NCI-H524 treated with DMSO at 0.1 percent for 48 hours (cell line): Measurements from ENCODE around the gene CAPRIN1.
"Not testable (repeated sequence)": the region's sequence is repeated elsewhere in the genome, so short reads cannot be mapped to it uniquely, and the experiment has no call there.

Experiments used
- DNase-seq: peaks from one replicate; lab custom pipeline; 2025; lab: John Stamatoyannopoulos, UW

Gene CAPRIN1

DNA sequence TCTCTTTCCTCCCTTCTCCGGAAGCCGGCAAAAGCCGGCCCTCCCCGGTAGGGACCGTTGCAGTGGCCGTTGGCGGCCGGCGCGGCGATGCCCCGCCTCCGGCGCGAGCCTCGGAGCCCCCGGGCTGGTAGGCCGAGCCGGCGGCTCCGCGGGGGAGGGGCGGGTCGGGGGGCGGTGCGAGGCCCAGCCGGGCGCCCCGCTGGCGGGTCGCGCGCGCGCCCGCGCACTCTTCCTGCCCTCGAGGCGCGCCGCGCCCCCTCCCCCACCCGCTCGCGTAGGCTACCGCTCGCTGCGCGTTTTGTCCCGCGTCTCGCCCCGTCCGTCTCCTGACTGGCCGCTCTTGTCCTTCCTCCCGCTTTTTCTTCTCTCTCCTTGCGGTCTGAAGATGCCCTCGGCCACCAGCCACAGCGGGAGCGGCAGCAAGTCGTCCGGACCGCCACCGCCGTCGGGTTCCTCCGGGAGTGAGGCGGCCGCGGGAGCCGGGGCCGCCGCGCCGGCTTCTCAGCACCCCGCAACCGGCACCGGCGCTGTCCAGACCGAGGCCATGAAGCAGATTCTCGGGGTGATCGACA, 591 bp downstream of the CAPRIN1 start:
- no peak for DNase-seq

- no peak for DNase-seq
These were observed 1.2 kb downstream of the CAPRIN1 start for GRCh38 chr11:34052608-34053160.

- no peak for DNase-seq
These were observed 1.7 kb downstream of the CAPRIN1 start for GRCh38 chr11:34053161-34053686.

- not testable (repeated sequence) for DNase-seq
These were observed 2.8 kb downstream of the CAPRIN1 start for GRCh38 chr11:34054351-34054750.

- no peak for DNase-seq
These were observed 3.9 kb downstream of the CAPRIN1 start for GRCh38 chr11:34055218-34056000.

- no peak for DNase-seq
These were observed 5.1 kb downstream of the CAPRIN1 start for GRCh38 chr11:34056672-34057071.

- no peak for DNase-seq
These were observed 11.7 kb downstream of the CAPRIN1 start for GRCh38 chr11:34063061-34063795.

DNA sequence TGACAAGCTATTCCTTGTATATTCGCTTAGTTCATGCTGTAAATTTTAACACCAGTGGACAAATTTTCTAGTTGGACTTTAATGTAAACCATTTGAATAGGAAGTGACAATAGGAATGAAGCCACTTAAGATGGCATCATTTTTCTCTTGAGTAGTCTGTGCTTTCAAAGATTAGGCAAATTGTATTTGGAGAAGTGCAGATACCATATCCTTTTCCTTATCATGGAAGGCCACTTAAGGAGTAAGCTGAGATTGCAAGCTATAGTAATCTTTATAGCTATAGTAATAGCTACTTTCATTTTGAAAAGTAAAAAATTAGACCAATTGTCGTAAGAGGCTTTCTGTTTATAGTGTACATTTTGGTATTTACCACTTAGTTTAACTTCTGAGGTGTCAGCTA, 12.8 kb downstream of the CAPRIN1 start:
- no peak for DNase-seq

- DNase-seq, result no peak
These were observed 14.1 kb downstream of the CAPRIN1 start for GRCh38 chr11:34065505-34066203.

DNA sequence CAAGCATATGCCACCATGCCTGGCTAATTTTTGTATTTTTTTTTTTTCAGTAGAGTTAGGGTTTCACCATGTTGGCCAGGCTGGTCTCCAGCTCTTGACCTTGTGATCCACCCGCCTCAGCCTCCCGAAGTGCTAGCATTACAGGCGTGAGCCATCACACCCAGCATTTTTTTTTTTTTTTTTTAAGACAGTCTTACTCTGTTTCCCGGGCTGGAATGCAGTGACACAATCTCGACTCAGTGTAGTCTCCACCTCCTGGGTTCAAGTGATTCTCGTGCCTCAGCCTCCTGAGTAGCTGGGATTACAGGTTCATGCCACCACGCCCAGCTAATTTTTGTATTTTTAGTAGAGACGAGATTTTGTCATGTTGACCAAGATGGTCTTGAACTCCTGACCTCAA, 15.2 kb downstream of the CAPRIN1 start:
- DNase-seq, result not testable (repeated sequence)

DNA sequence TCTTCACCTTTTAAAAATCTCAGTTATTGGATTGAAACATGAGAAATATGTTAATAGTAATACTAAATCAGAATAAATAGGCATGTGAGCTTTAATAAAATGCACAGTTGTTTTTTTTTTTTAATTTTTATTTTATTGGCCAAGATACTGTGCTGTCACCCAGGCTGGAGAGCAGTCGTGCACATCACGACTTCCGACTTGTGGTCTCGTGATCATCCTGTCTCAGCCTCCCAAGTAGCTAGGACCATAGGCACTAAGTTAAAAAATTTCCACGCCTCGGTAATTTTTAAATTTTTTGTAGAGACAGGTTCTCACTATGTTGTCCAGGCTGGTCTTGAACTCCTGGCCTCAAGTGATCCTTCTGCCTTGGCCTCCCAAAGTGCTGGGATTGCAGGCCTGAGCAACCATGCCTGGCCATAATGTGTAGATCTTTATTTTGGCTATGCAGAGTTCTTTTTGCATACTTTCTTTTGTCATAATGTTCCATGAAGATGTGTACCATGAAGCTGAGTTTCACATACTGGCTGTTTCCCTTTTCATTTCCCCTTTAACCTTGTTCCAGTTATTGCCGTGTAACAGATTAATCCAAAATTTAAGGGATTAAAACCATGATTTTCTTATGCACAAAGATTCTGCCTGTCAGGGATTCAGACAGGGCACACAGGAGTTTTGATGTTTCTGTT, 16.0 kb downstream of the CAPRIN1 start:
- DNase-seq, result no peak

GRCh38 chr11:34068111-34068510, 16.6 kb downstream of the CAPRIN1 start:
- DNase-seq, result no peak

- not testable (repeated sequence) for DNase-seq
These were observed 19.8 kb downstream of the CAPRIN1 start for GRCh38 chr11:34071306-34071705.

DNA sequence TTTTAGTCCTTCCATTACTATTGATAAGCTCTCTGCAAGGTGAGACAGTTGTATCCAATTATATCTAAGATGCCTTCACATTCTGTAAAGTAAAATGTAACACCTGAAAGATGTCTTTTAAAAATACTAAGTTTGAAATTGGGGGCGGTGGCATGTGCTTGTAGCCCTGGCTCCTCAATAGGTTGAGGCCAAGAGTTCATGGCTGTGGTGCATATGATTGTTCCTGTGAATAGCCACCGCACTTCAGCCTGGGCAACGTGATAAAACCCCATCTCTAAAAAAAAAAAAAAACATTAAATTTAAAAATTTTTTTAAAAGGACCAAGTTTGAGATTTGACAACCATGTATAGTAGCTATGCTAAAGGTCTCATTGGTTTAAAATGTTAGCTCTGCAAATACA, 20.5 kb downstream of the CAPRIN1 start:
- no peak for DNase-seq

- no peak for DNase-seq
These were observed 21.3 kb downstream of the CAPRIN1 start for GRCh38 chr11:34072832-34073231.

DNA sequence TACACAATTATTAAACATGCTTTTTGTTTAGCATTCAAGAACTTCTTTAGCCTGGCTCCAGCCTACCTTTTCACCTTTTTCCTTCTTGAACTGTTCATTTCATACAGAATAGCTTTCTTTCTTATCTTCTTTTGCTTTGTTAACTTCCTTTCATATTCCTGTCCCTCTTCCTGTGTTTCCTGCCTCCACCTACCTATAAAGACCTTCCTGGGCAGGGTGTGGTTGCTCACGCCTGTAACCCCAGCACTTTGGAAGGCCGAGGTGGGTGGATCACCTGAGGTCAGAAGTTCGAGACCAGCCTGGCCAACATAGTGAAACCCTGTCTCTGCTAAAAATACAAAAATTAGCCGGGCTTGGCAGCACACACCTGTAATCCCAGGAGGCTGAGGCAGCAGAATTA, 22.9 kb downstream of the CAPRIN1 start:
- no peak for DNase-seq

DNA sequence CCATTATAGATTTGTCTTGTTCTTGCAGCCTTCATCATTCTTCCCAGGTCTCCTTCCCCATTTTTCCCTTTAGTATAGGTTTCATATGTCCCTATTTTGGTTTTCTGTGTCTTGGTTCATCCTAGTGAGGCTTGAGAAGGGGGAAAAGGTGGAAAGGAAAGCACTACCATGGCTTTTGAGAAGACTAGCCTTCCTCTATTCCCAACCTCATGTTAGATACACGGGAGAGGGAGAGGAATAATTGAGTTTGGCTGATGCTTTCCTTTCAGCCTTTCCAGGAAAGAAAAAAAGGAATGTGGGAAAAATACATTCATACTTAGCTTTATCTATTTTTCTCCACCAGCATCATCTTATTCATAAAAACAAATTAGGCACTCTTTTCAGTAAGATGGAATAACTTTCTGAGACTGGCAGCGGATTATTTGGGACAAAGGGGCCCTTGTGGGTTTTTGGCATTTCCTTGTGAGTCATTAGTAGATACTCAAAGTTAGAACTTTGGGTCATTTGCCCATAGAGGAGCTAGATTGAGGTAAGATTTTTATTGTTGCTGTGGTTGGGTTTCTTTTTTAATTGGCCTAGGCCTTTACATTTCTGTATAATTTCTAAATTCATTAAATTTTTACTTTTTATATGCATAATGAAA, 23.8 kb downstream of the CAPRIN1 start:
- DNase-seq, result no peak

DNA sequence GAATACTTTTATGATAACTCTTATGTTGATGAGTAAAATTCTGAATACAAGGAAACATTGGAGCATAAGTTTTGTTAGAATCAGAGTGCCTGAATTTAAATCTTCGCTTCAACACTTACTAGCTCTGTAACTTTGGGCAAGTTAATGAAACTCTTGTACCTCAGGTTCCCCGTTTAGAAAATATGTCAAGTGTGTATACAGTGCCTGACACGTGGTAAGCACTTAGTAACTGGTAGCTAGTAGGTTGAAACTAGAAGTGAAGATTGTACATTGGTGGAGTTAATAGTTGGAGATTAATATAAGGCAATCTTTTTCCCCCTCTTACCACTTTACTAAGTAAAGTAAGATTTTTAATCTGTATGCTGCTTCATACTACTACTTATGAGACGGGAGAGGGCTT, 29.1 kb downstream of the CAPRIN1 start:
- no peak for DNase-seq

DNA sequence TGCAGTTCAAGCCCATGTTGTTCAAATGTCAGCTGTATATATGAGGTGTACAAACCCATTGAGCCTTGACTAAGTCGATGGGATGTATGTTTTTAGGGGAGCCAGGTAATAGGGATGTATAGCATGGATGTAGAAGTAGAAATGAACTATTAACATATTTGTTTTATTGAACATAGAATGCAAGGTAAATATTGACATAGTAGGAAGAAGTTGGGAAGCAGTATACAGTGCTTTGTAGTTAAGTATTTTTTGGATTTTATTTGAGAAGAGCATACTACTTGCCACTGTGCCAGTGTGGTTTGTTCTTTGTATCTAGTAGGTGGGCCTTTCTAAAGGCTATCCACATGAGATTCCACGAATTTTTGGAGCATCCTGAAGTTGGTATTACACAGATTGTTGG, 33.1 kb downstream of the CAPRIN1 start:
- DNase-seq, result no peak

- DNase-seq, result no peak
These were observed 35.2 kb downstream of the CAPRIN1 start for GRCh38 chr11:34086554-34087283.
